ENCODE measurements around the gene RARRES1.

- no peak for TF ChIP-seq CTCF (IDR thresholded peaks at IDR 0.05)
- TF ChIP-seq POLR2A (IDR thresholded peaks at IDR 0.05): no peak
These were observed 6.8 kb downstream of the RARRES1 start for GRCh38 chr3:158725348-158726011.

All from sigmoid colon (tissue), 3 donors.